GM23338 (cell line): ENCODE measurements around the gene ZEB1. TPM values are rescaled to one million over a fixed set of nuclear protein-coding genes. Genes with fewer than 3 reads are reported as not detected.

Experiments
- ATAC-seq: fragments of 200-7000 bp; cut with Tn5 transposase; 3 replicates; pipeline ENCODE4 v1.9.1; 2020
- DNase-seq: peaks from one replicate; pipeline ENCODE4 v3.0.0-alpha.2; 2015; ENCODE audit warnings: low spot score
- H2AFZ ChIP-seq: fragments of 200-600 bp; sonication (generic); 2 replicates; pipeline ENCODE4 v1.8.0; 2016; ENCODE audit warnings: antibody characterized with exemption, mild to moderate bottlenecking, moderate library complexity
- H3F3A ChIP-seq: fragments of 200-600 bp; sonication (generic); replicated peaks from 2 replicates; pipeline ENCODE4 v1.8.0; 2017; ENCODE audit warnings: antibody characterized with exemption, mixed run types, low read depth
- H3K27ac ChIP-seq: fragments of 200-600 bp; sonication (generic); 2 replicates; pipeline ENCODE4 v1.6.1; 2016; ENCODE audit warnings: low read depth
- H3K27me3 ChIP-seq: fragments of 200-600 bp; sonication (generic); 2 replicates; pipeline ENCODE4 v1.8.0; 2016; ENCODE audit warnings: mild to moderate bottlenecking, mixed run types, moderate library complexity; ENCODE audit not compliant: insufficient read depth
- H3K36me3 ChIP-seq: fragments of 200-600 bp; sonication (generic); 2 replicates; pipeline ENCODE4 v1.8.0; 2016; ENCODE audit warnings: mild to moderate bottlenecking; ENCODE audit not compliant: insufficient read depth
- H3K4me1 ChIP-seq: fragments of 200-600 bp; sonication (generic); 2 replicates; pipeline ENCODE4 v1.8.0; 2016; ENCODE audit warnings: mild to moderate bottlenecking, moderate library complexity; ENCODE audit not compliant: insufficient read depth
- H3K4me2 ChIP-seq: fragments of 200-600 bp; sonication (generic); 2 replicates; pipeline ENCODE4 v1.7.1; 2017; ENCODE audit warnings: mixed run types
- H3K4me3 ChIP-seq: fragments of 200-600 bp; sonication (generic); 2 replicates; pipeline ENCODE4 v1.6.1; 2016; ENCODE audit warnings: mixed run types
- H3K79me2 ChIP-seq: fragments of 200-600 bp; sonication (generic); replicated peaks from 2 replicates; pipeline ENCODE4 v1.8.0; 2017; ENCODE audit warnings: mild to moderate bottlenecking; ENCODE audit not compliant: insufficient read depth
- H3K9me2 ChIP-seq: fragments of 200-600 bp; sonication (generic); 2 replicates; pipeline ENCODE4 v1.8.0; 2017; ENCODE audit not compliant: insufficient read depth
- H4K20me1 ChIP-seq: fragments of 200-600 bp; sonication (generic); replicated peaks from 2 replicates; pipeline ENCODE4 v1.8.0; 2017; ENCODE audit warnings: mild to moderate bottlenecking; ENCODE audit not compliant: insufficient read depth
- H3K27ac Mint-ChIP-seq: 2 replicates; pipeline ENCODE4 v1.8.0; 2020; ENCODE audit warnings: inconsistent platforms, mild to moderate bottlenecking, moderate library complexity, mixed read lengths
- H3K27me3 Mint-ChIP-seq: 3 replicates; pipeline ENCODE4 v1.8.0; 2022; ENCODE audit warnings: low read depth, mild to moderate bottlenecking, moderate library complexity, mixed read lengths, inconsistent platforms; ENCODE audit not compliant: insufficient read depth, poor library complexity
- H3K36me3 Mint-ChIP-seq: 3 replicates; pipeline ENCODE4 v1.8.0; 2021; ENCODE audit warnings: low read depth, mild to moderate bottlenecking, inconsistent platforms, moderate library complexity, mixed read lengths
- H3K4me1 Mint-ChIP-seq: 3 replicates; pipeline ENCODE4 v1.8.0; 2020; ENCODE audit warnings: mild to moderate bottlenecking, inconsistent platforms, mixed read lengths
- H3K4me3 Mint-ChIP-seq: 3 replicates; pipeline ENCODE4 v1.8.0; 2021; ENCODE audit warnings: moderate library complexity, mild to moderate bottlenecking, inconsistent platforms, mixed read lengths
- H3K9me3 Mint-ChIP-seq: 3 replicates; pipeline ENCODE4 v1.8.0; 2020; ENCODE audit warnings: moderate library complexity, mild to moderate bottlenecking, inconsistent platforms, mixed read lengths
- CREB1 ChIP-seq: fragments of 250-450 bp; sonication (Bioruptor Pico); IDR thresholded peaks from 2 replicates; pipeline ENCODE4 v1.5.0; 2020; ENCODE audit warnings: low read depth, mild to moderate bottlenecking, moderate library complexity
- CTCF ChIP-seq, 2 experiments: fragments of 200-600 bp in 1 of 2; sonication (generic) in 1 of 2; conservative IDR thresholded peaks; 2 replicates each; pipeline versions ENCODE4 v1.5.1 to v1.6.1; 2016 to 2017; ENCODE audit warnings: antibody characterized with exemption in 2 of 2, low read depth in 2 of 2, mild to moderate bottlenecking in 2 of 2, moderate library complexity in 1 of 2
- ETS1 ChIP-seq: IDR thresholded peaks from 2 replicates; pipeline ENCODE4 v1.6.1; 2016; ENCODE audit warnings: antibody characterized with exemption
- EZH2 ChIP-seq: fragments of 200-600 bp; sonication (generic); IDR thresholded peaks from one replicate; pipeline ENCODE4 v1.8.0; 2017; ENCODE audit warnings: antibody characterized with exemption, mild to moderate bottlenecking, low read depth; ENCODE audit not compliant: unreplicated experiment
- EZH2phosphoT487 ChIP-seq: fragments of 200-600 bp; sonication (generic); IDR thresholded peaks from one replicate; pipeline ENCODE4 v1.8.1; 2018; ENCODE audit warnings: antibody characterized with exemption; ENCODE audit not compliant: unreplicated experiment
- JUNB ChIP-seq: IDR thresholded peaks from one replicate; pipeline ENCODE4 v1.6.1; 2016; ENCODE audit warnings: antibody characterized with exemption; ENCODE audit not compliant: unreplicated experiment
- NANOG ChIP-seq: IDR thresholded peaks from 2 replicates; pipeline ENCODE4 v1.6.1; 2016; ENCODE audit warnings: antibody characterized with exemption, borderline replicate concordance
- POLR2AphosphoS5 ChIP-seq: IDR thresholded peaks from 2 replicates; pipeline ENCODE4 v1.6.1; 2016; ENCODE audit warnings: antibody characterized with exemption, low read depth
- REST ChIP-seq: IDR thresholded peaks from one replicate; pipeline ENCODE4 v1.6.1; 2018; ENCODE audit warnings: antibody characterized with exemption; ENCODE audit not compliant: unreplicated experiment
- STAT1 ChIP-seq: IDR thresholded peaks from one replicate; pipeline ENCODE4 v1.6.1; 2016; ENCODE audit warnings: antibody characterized with exemption; ENCODE audit not compliant: unreplicated experiment
- ZNF114 ChIP-seq: fragments of 250-450 bp; sonication (Bioruptor Pico); IDR thresholded peaks from 2 replicates; pipeline ENCODE4 v1.5.0; 2020; ENCODE audit warnings: mild to moderate bottlenecking, moderate library complexity
- ZNF331 ChIP-seq: fragments of 250-450 bp; sonication (Bioruptor Pico); IDR thresholded peaks from 2 replicates; pipeline ENCODE4 v1.5.0; 2020; ENCODE audit warnings: low read depth, mild to moderate bottlenecking, moderate library complexity
- ZNF462 ChIP-seq: fragments of 250-450 bp; sonication (Bioruptor Pico); IDR thresholded peaks from 2 replicates; pipeline ENCODE4 v1.5.0; 2020; ENCODE audit warnings: mild to moderate bottlenecking, moderate library complexity
- polyA plus RNA-seq: library from polyadenylated mRNA; unstranded; fragments of >200 nt; fragmentation: Nextera tagmentation; extraction: Ambion mirVana; gene quantifications from 2 replicates; pipeline ENCODE4 v1.2.1, GENCODE V29; 2016
- total RNA-seq: library from RNA; depleted of rRNA; stranded (reverse); fragments of >200 nt; shearing (Covaris generic); gene quantifications from 2 replicates; pipeline ENCODE4 v1.2.3, GENCODE V29; 2014

The ZEB1 gene
- total and polyA plus RNA-seq, 2 experiments from 2014 or later, result 0.16 to 0.45 TPM

GRCh38 chr10:31431021-31431420, 112.0 kb downstream of the ZEB1 start:
- H3K9me3 Mint-ChIP-seq, result no peaks in the 10 kb centered on the region; the same call in 2 of the 3 replicates
- Histone ChIP-seq H3K79me2 (no peaks in the 10 kb centered on the region), H3F3A (no peaks in the 10 kb centered on the region), H3K4me2 (no peak overlapping the region), H3K36me3 (no peaks in the 10 kb centered on the region), H2AFZ (no peak overlapping the region), H3K4me3 (no peak overlapping the region), H3K4me1 (no peaks in the 10 kb centered on the region), H3K9me2 (no peaks in the 10 kb centered on the region), H4K20me1 (no peaks in the 10 kb centered on the region), H3K27ac (no peak overlapping the region), H3K27me3 (no peaks in the 10 kb centered on the region)
- H3K4me1 Mint-ChIP-seq, result no peaks in the 10 kb centered on the region
- no peak overlapping the region for H3K4me3 Mint-ChIP-seq
- H3K27me3 Mint-ChIP-seq, result no peaks in the 10 kb centered on the region
- no peaks in the 10 kb centered on the region for H3K36me3 Mint-ChIP-seq
- no peak for ATAC-seq
- TF ChIP-seq JUNB (no peak), NANOG (no peak), CTCF (conservative IDR thresholded peaks at IDR 0.05; ENCODE audit: low read depth in 2 of 2) (no peak), REST (no peak), EZH2 (no peak), ETS1 (no peak), POLR2AphosphoS5 (no peak), ZNF114 (CRISPR knock-in tag) (no peak), CREB1 (CRISPR knock-in tag) (no peak), STAT1 (no peak), EZH2phosphoT487 (no peak), ZNF462 (CRISPR knock-in tag) (no peak), ZNF331 (CRISPR knock-in tag) (no peak)
- no peak overlapping the region for H3K27ac Mint-ChIP-seq
- DNase-seq, result no peak
